Fibroblast of the aortic adventitia (primary cell): ENCODE data around the gene MRPL12. TPM values are rescaled to one million over a fixed set of nuclear protein-coding genes. Genes with fewer than 3 reads are reported as not detected.
A peak's percentile ranks its signal among the peaks of the same experiment; 100 is the strongest.

ENCODE experiments used
- DNase-seq: peaks from one replicate; pipeline ENCODE4 v3.0.0-alpha.2; 2010; ENCODE audit warnings: low read depth
- H3K4me3 ChIP-seq: 2 replicates; pipeline ENCODE4 v1.5.1; 2011; ENCODE audit warnings: low read depth, mild to moderate bottlenecking, control low read depth, low read length, moderate library complexity
- total RNA-seq: library from RNA; depleted of rRNA; stranded (reverse); fragments of >200 nt; gene quantifications from 2 replicates; pipeline ENCODE4 v1.2.3, GENCODE V29; 2012; ENCODE audit warnings: low replicate concordance
- TF ChIP-seq, protein P1 (sequence below): IDR thresholded peaks from 2 replicates; pipeline ENCODE4 v1.5.1; 2011; ENCODE audit warnings: mild to moderate bottlenecking, low read length, control low read depth, inconsistent platforms; ENCODE audit not compliant: insufficient read depth

Gene MRPL12
- total RNA-seq, 1 donor: 19.2 TPM

DNA sequence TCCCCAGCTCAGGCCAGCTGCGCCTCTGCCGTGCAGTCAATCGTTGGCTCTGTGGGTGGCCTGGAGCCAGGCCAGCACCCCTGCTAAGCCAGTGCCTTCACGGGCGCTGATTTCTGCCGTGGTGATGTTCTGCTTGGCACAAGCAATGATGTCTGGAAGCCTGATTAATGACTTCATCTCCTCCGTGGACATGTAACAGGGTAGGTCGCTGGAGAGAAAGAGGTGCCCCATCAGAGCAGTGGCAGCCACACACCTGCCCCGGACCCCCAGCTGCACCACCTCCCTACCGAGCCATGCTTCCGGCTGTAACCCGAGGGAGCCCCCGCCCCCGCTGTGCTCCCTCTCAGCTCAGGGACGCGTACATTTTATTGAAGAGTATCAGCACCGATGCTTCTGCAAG is 21.5 kb upstream of the MRPL12 start:
- no peak overlapping the region for H3K4me3 ChIP-seq
- DNase-seq: no peak
- TF ChIP-seq, protein P1, sequence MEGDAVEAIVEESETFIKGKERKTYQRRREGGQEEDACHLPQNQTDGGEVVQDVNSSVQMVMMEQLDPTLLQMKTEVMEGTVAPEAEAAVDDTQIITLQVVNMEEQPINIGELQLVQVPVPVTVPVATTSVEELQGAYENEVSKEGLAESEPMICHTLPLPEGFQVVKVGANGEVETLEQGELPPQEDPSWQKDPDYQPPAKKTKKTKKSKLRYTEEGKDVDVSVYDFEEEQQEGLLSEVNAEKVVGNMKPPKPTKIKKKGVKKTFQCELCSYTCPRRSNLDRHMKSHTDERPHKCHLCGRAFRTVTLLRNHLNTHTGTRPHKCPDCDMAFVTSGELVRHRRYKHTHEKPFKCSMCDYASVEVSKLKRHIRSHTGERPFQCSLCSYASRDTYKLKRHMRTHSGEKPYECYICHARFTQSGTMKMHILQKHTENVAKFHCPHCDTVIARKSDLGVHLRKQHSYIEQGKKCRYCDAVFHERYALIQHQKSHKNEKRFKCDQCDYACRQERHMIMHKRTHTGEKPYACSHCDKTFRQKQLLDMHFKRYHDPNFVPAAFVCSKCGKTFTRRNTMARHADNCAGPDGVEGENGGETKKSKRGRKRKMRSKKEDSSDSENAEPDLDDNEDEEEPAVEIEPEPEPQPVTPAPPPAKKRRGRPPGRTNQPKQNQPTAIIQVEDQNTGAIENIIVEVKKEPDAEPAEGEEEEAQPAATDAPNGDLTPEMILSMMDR: no peak

DNA sequence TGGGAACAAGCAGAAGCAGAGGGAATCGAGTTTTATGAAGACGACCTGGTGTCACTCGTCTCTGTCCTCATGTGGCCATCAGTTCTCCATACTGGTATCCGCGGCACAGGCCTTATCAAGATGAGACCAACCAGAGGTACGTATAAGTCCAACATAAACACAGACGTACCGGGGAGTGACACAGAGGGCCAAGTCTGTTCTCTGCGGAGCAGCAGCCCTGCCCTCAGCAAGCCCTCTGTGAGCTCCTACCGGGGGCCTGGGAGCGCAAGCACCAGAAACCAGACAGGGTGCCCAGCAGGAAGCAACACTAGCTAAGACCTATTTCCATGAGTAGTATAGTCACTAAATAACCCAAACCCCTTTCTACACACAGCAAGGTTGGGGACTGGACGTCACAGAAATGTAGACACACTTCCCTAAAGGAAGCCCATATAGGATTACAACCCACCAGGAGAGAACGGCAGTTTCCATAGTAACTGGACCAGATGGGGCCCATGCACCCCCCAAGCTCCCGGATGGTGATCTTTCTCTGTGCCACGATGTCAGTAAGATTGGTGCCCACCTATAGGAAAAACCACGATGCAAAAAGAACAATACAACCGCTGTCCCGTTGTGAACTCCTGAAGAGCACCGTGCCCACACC is 20.5 kb upstream of the MRPL12 start:
- DNase-seq: peak; percentile 11
- TF ChIP-seq, protein P1: no peak
- H3K4me3 ChIP-seq: peak overlapping the region; percentile 91

DNA sequence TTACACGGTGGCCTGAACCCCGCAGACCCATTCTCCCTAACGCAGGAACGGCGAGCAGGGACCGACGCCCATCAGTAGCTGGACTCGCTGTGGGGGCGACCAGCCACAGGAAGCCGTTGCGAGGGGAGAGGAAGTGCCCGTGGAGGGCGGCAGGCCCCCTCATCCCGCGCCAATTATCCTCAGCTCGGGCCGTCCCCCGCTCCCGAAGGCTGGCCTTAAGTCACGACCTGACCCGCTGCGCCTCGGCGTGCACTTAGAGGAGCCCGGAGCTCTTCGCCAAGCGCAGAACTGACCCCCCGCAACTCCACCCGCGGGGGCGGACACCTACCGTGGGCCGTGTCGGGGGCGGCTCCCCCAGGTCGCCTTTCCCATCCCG is 20.0 kb upstream of the MRPL12 start:
- no peak for DNase-seq
- H3K4me3 ChIP-seq: peak overlapping the region; percentile 91
- TF ChIP-seq, protein P1: no peak

DNA sequence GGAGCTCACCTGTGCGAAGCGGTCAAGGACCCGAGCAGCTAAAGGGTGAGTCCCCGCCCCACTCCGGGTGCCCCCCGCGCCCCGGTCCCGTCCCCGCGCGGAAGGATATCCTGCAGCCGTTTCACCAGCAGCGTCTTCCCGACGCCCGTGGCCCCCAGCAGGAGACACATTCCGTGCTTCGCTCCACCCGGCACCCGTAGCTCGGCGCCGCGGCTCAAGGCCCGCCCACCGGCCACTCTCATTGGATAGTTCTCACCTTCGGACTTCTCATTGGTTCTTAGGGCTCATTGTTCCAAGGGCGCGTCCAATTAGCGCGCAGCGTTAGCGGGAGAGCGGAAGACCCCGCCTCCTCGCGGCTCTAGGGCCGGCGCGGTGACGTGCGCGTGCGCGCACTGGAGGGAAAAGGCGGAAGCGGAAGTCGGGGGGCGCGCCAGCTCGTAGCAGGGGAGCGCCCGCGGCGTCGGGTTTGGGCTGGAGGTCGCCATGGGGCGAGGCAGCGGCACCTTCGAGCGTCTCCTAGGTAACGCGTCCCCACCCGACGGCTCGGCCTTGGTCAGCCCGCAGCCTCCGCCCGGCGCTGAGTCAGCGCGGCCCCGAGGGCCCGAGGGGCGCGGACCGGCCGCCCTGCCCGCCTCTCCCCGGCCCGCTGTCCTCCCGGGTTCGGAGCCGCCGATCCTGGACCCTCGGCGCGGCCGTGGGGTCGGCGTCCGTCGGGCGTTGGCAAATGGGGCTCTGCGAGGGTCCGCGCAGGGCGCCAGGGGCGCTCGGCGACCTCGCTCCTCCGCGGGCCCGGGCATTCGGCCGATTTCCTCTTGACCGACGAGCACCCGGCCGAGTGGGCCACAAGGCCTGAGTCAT is 19.4 kb upstream of the MRPL12 start, which contains the start of the genes ARL16 and HGS:
TSS of gene ARL16 (minus strand) at position 214 of the 858 bp plus-strand sequence. CDS start at position 170, 44 bp downstream.
TSS of gene HGS (plus strand) at position 428 of the 858 bp plus-strand sequence. CDS start at position 484, 56 bp downstream.
- DNase-seq: peak; percentile 99
- TF ChIP-seq, protein P1: no peak
- peak within 1 kb of the TSS; percentile 91 for H3K4me3 ChIP-seq

DNA sequence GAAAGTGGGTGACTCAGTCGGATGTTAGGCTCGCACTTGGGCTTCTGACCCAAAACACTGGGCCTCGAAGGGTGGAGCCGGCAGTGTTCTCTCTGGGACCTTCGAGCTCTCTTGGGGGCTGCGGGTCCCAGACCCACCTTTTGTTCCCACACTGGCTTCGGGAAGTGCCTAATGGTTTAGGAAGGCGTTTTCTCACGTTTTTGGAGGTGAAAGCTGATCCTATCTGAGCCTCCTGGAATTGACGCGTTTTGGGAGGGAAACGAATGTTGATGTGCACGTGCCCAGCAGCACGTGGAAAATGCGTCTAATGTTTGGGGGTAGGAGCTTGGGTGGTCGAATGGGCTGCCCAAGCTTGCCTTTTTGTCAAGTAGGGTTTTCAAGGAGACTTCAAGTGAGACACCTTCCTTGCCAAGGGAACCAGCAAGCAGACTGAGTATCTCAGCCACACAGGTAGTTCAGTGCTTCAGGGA is 18.7 kb upstream of the MRPL12 start:
- DNase-seq: peak; percentile 81
- peak overlapping the region; percentile 85 for H3K4me3 ChIP-seq
- TF ChIP-seq, protein P1: no peak

DNA sequence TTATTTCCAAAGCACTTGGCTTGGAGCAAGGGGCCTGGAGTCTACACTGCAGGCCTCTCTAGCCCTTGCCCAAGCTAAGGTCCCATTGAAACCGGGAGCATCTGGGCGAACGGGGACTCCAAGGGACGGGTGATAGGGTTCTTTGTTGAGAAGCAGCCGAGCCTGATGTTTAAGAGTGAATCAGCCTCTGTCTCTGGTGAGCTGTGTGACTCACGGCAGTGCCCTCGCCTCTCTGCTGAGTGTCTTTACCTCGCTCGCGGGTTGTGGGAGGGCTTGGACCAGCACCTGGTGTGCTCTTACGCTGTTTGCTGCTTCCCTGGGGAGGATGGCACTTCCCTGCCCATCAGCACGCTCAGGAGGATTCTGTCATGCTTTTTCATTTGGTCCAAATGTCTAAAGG is 18.1 kb upstream of the MRPL12 start:
- peak; percentile 41 for DNase-seq

More for the DNA sequence above, 18.1 kb upstream of the MRPL12 start:
- H3K4me3 ChIP-seq: peak overlapping the region; percentile 85
- TF ChIP-seq, protein P1: no peak
